Measurements from ENCODE around the gene TMEM209. TPM values are rescaled to one million over a fixed set of nuclear protein-coding genes. Genes with fewer than 3 reads are reported as not detected.
"Not testable (repeated sequence)": the region's sequence is repeated elsewhere in the genome, so short reads cannot be mapped to it uniquely, and the experiment has no call there.

Gene TMEM209
- polyA plus RNA-seq, 1 donor from 2014 or later = 14.6 TPM

DNA sequence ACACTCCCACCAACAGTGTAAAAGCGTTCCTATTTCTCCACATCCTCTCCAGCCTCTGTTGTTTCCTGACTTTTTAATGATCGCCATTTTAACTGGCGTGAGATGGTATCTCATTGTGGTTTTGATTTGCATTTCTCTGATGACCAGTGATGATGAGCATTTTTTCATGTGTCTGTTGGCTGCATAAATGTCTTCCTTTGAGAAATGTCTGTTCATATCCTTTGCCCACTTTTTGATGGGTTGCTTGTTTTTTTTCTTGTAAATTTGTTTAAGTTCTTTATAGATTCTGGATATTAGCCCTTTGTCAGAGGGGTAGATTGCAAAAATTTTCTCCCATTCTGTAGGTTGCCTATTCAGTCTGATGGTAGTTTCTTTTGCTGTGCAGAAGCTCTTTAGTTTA lies 44.4 kb upstream of the TMEM209 start:
- H3K27ac ChIP-seq (ENCODE audit: low read length); H3K27me3 ChIP-seq (ENCODE audit: insufficient read depth, low read depth, low read length); H3K36me3 ChIP-seq (ENCODE audit: insufficient read depth, low read length); H3K4me3 ChIP-seq (ENCODE audit: low read length); H3K4me2 ChIP-seq (ENCODE audit: low read length); H3K9me3 ChIP-seq (ENCODE audit: low read length); H3K9me2 ChIP-seq (ENCODE audit: insufficient read depth, low read length); H3F3A ChIP-seq (ENCODE audit: insufficient read depth, low read length, poor library complexity, severe bottlenecking); H2AFZ ChIP-seq (ENCODE audit: low read depth, low read length); H4K20me1 ChIP-seq (ENCODE audit: insufficient read depth); H3K79me2 ChIP-seq (replicated peaks; ENCODE audit: insufficient read depth, low read length); H3K9ac ChIP-seq (ENCODE audit: low read length): not testable (repeated sequence)

DNA sequence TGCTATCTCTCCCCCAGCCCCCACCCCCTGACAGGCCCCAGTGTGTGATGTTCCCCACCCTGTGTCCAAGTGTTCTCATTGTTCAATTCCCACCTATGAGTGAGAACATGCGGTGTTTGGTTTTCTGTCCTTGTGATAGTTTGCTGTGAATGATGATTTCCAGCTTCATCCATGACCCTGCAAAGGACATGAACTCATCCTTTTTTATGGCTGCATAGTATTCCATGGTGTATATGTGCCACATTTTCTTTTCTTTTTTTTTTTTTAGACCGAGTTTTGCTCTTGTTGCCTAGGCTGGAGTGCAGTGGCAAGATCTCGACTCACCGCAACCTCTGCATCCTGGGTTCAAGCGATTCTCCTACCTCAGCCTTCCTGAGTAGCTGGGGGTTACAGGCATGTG lies 43.6 kb upstream of the TMEM209 start:
- not testable (repeated sequence) for H3K4me3 ChIP-seq (ENCODE audit: low read length); H3K27me3 ChIP-seq (ENCODE audit: insufficient read depth, low read depth, low read length); H3K36me3 ChIP-seq (ENCODE audit: insufficient read depth, low read length); H3K9me2 ChIP-seq (ENCODE audit: insufficient read depth, low read length); H3K79me2 ChIP-seq (replicated peaks; ENCODE audit: insufficient read depth, low read length); H3F3A ChIP-seq (ENCODE audit: insufficient read depth, low read length, poor library complexity, severe bottlenecking); H3K9me3 ChIP-seq (ENCODE audit: low read length); H3K27ac ChIP-seq (ENCODE audit: low read length); H4K20me1 ChIP-seq (ENCODE audit: insufficient read depth); H3K4me2 ChIP-seq (ENCODE audit: low read length); H3K9ac ChIP-seq (ENCODE audit: low read length); H2AFZ ChIP-seq (ENCODE audit: low read depth, low read length)

DNA sequence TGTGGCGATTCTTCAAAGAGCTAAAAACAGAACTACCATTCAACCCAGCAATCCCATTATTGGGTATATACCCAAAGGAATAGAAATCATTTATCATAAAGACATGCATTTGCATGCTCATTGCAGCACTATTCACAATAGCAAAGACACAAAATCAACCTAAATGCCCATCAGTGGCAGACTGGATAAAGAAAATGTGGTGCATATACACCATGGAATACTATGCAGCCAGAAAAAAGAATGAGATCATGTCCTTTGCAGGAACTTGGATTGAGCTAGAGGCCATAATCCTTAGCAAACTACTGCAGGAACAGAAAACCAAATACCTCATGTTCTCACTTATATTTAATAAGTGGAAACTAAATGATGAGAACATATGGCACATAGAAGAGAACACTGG lies 41.3 kb upstream of the TMEM209 start:
- not testable (repeated sequence) for H3K4me3 ChIP-seq (ENCODE audit: low read length); H3K9ac ChIP-seq (ENCODE audit: low read length); H3K9me2 ChIP-seq (ENCODE audit: insufficient read depth, low read length); H3K36me3 ChIP-seq (ENCODE audit: insufficient read depth, low read length); H3K9me3 ChIP-seq (ENCODE audit: low read length); H2AFZ ChIP-seq (ENCODE audit: low read depth, low read length); H3K27ac ChIP-seq (ENCODE audit: low read length); H4K20me1 ChIP-seq (ENCODE audit: insufficient read depth); H3K79me2 ChIP-seq (replicated peaks; ENCODE audit: insufficient read depth, low read length); H3F3A ChIP-seq (ENCODE audit: insufficient read depth, low read length, poor library complexity, severe bottlenecking); H3K4me2 ChIP-seq (ENCODE audit: low read length); H3K27me3 ChIP-seq (ENCODE audit: insufficient read depth, low read depth, low read length)

DNA sequence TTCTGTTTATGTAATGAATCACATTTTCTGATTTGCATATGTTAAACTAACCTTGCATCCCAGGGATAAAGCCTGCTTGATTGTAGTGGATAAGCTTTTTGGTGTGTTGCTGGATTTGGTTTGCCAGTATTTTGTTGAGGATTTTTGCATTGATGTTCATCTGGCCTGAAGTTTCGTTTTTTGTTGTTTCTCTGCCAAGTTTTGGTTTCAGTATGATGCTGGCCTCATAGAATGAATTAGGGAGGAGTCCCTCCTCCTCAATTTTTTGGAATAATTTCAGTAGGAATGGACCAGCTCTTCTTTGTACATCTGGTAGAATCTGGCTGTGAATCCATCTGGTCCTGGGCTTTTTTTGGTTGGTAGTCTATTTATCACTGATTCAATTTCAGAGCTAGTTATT lies 38.3 kb upstream of the TMEM209 start:
- not testable (repeated sequence) for H3K27ac ChIP-seq (ENCODE audit: low read length); H3K27me3 ChIP-seq (ENCODE audit: insufficient read depth, low read depth, low read length); H3K4me3 ChIP-seq (ENCODE audit: low read length); H3K9me2 ChIP-seq (ENCODE audit: insufficient read depth, low read length); H3K4me2 ChIP-seq (ENCODE audit: low read length); H2AFZ ChIP-seq (ENCODE audit: low read depth, low read length); H3K36me3 ChIP-seq (ENCODE audit: insufficient read depth, low read length); H4K20me1 ChIP-seq (ENCODE audit: insufficient read depth); H3K9ac ChIP-seq (ENCODE audit: low read length); H3K79me2 ChIP-seq (replicated peaks; ENCODE audit: insufficient read depth, low read length); H3F3A ChIP-seq (ENCODE audit: insufficient read depth, low read length, poor library complexity, severe bottlenecking); H3K9me3 ChIP-seq (ENCODE audit: low read length)

DNA sequence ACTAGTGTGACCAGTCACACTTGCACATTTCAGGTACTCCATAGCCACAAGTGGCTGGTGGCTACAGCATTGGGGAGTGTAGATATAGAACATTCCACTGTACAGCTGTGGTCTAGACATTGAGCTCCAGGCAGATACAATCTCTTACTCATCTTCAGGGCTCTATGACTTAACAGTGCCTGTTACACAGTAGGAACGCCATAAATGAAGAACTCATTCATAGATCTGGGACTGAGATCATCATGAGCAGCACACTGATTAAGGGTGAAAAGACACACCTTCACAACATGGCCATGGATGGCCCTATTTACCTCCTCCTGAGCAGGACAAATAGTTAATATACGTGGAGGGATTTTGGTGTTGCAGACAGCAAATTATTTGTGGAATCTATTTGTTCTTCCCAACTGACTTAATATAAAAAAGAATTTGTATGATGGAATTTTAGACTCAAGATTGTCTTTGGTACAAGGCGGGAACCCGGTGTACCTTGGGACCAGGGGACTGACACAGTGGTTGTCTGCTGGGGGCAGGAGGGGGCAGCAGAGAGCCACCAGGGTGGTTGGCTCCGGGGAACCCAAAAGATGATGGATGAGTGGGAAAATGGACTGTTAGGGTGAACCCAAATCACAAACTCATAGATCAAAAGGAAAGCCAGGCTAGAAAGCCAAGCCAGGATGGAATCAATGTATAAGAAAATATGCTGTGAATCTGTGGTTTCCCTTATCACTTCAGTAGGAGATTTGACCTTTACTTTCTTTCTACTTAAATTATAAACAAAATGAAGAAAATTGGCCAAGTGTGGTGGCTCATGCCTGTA lies 37.2 kb upstream of the TMEM209 start:
- H3K79me2 ChIP-seq (replicated peaks; ENCODE audit: insufficient read depth, low read length) = no peaks in the 10 kb centered on the region
- H3K27me3 ChIP-seq (ENCODE audit: insufficient read depth, low read depth, low read length) = no peaks in the 10 kb centered on the region
- TF ChIP-seq EP300 (conservative IDR thresholded peaks at IDR 0.05; ENCODE audit: poor library complexity, severe bottlenecking) (no peak), SMC3 (conservative IDR thresholded peaks at IDR 0.05; ENCODE audit: poor library complexity) (peak; percentile 20), RAD21 (conservative IDR thresholded peaks at IDR 0.05) (peak; percentile 37), POLR2AphosphoS5 (IDR thresholded peaks at IDR 0.05) (no peak)
- TF ChIP-seq, protein P1, sequence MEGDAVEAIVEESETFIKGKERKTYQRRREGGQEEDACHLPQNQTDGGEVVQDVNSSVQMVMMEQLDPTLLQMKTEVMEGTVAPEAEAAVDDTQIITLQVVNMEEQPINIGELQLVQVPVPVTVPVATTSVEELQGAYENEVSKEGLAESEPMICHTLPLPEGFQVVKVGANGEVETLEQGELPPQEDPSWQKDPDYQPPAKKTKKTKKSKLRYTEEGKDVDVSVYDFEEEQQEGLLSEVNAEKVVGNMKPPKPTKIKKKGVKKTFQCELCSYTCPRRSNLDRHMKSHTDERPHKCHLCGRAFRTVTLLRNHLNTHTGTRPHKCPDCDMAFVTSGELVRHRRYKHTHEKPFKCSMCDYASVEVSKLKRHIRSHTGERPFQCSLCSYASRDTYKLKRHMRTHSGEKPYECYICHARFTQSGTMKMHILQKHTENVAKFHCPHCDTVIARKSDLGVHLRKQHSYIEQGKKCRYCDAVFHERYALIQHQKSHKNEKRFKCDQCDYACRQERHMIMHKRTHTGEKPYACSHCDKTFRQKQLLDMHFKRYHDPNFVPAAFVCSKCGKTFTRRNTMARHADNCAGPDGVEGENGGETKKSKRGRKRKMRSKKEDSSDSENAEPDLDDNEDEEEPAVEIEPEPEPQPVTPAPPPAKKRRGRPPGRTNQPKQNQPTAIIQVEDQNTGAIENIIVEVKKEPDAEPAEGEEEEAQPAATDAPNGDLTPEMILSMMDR (IDR thresholded peaks at IDR 0.05; ENCODE audit: poor library complexity, severe bottlenecking) = peak; percentile 15
- no peaks in the 10 kb centered on the region for H3F3A ChIP-seq (ENCODE audit: insufficient read depth, low read length, poor library complexity, severe bottlenecking)
- H3K36me3 ChIP-seq (ENCODE audit: insufficient read depth, low read length) = no peaks in the 10 kb centered on the region
- no peak overlapping the region for H3K4me3 ChIP-seq (ENCODE audit: low read length)
- no peak overlapping the region for H2AFZ ChIP-seq (ENCODE audit: low read depth, low read length)
- H3K9me3 ChIP-seq (ENCODE audit: low read length) = no peaks in the 10 kb centered on the region
- no peaks in the 10 kb centered on the region for H3K9me2 ChIP-seq (ENCODE audit: insufficient read depth, low read length)
- no peak overlapping the region for H3K4me2 ChIP-seq (ENCODE audit: low read length)
- no peak overlapping the region for H3K27ac ChIP-seq (ENCODE audit: low read length)
- H3K9ac ChIP-seq (ENCODE audit: low read length) = no peak overlapping the region
- no peaks in the 10 kb centered on the region for H4K20me1 ChIP-seq (ENCODE audit: insufficient read depth)
